Stimulated activated CD8-positive, alpha-beta memory T cell treated with anti-CD3 and anti-CD28 coated beads, Interleukin-7, amount 100 ng/mL, for 48 hours (primary cell): ENCODE results near the gene CCNK.

Source experiments
- DNase-seq, 2 donors: peaks; one replicate each; pipeline ENCODE4 v3.0.0-alpha.2; 2020; ENCODE audit warnings: low read depth in 1 of 2; ENCODE audit errors: extremely low read depth in 1 of 2

Gene CCNK

DNA sequence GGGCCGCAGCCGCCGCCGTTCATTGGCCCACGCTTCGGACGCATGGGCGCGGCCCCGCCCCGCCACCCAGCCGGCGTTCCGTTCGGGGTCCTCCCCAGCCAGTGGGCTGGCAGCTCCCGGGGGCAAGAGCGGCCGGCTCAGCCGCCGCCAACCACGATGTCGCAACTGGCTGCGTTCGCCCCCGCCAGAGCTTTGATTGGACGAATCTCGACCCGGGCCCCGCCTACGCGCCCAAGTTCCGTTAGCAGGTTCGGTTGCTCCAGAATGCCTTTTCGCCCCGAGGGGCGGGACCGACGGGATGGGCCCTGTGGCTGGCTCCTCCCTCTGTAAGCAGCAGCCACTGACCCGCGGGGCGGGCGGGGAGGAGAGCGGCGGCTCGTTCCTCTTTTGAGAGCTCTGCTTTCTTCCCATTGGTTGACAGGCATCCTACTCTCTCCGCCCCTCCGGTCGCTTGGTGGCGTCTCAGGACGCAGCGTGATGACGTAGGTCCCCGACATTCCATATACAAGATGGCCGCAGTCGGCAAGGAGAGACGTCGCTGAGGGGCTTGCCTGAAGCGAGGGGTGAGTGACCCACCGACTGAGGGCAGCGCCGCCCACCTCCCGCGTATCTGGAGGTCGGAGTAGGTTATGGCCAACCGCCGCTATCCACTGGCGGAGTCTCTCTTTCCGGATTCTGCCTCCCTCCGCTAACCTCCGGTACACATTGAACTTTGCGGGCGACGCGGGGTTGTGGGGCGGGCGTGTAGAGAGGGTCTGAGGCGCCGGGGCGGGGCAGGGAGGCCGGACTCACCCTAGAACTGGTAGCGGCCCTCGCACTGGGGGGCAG is at the start of gene CCNK:
Gene CCNK, plus strand, starts transcription at position 493 of the 828 bp plus-strand sequence. CDS start 11,269 bp downstream, outside the sequence.
- peak; percentile 100 for DNase-seq

DNA sequence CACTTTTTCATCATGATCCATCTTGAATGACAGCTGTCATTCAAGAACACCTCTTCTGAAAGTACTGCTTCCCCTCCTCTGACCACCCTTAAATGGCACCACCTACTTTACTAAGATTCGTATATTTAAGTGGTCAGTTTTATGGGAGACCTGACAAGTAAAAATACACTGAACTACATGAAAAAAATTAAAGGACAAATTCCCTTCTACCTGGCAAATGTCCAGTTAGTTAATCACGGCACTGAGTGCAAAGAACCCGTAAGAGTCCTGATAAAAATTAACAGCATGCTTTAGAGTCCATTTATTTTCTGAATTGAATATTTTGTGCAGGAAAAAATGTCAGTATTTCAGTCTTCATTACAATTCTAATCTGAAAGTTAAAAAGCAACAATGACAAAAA is 49.2 kb upstream of the CCNK start:
- no peak for DNase-seq

- DNase-seq: no peak
These were observed 48.7 kb upstream of the CCNK start for GRCh38 chr14:99432485-99432884.

- no peak for DNase-seq
These were observed 45.9 kb upstream of the CCNK start for GRCh38 chr14:99435327-99435726.

- no peak for DNase-seq
These were observed 44.7 kb upstream of the CCNK start for GRCh38 chr14:99436247-99437180.

GRCh38 chr14:99437706-99438105 is 43.5 kb upstream of the CCNK start:
- DNase-seq: no peak

GRCh38 chr14:99440278-99440677 is 40.9 kb upstream of the CCNK start:
- no peak for DNase-seq

- DNase-seq: no peak
These were observed 39.9 kb upstream of the CCNK start for GRCh38 chr14:99441157-99441870.

- DNase-seq: no peak
These were observed 39.3 kb upstream of the CCNK start for GRCh38 chr14:99441918-99442317.

GRCh38 chr14:99445931-99446330 is 35.3 kb upstream of the CCNK start:
- no peak for DNase-seq

DNA sequence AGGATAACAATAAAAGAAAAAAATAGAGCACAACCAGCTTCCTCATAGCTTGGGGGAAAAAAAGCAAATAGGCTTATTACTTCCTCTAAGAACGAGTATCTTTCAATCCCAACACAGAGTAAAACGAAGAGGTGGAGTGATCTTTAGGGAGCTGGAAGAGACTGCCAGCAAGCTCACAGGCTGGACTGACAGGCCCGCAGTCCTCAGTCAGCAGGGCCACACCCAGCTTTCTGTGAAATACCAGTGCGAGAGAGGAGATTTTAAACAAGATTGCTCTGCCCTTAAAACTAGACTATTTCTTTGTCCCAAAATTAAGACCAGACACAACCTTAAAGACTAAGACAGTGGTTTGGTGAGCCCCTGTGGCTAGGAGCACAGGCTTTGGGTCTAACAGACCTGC is 33.5 kb upstream of the CCNK start:
- no peak for DNase-seq

GRCh38 chr14:99450266-99450665 is 30.9 kb upstream of the CCNK start:
- no peak for DNase-seq

DNA sequence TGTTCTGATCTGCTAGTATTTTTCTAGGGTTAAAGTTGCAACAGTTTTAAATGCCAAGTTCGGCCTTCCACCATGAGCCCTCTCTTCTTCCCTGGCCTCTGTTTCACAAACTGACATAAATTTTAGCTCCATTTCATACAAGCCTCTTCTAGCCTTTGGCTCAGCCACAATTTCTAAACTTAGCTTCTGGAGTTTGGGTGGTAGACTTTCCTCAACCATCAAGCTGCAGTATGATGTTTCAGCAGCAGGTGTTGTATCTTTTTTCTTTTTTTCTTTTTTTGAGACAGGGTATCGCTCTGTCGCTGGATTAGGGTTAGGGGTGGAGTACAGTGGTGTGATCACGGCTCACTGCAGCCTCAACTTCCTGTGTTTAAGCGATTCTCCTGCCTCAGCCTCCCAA is 30.0 kb upstream of the CCNK start:
- no peak for DNase-seq

- DNase-seq: no peak
These were observed 28.2 kb upstream of the CCNK start for GRCh38 chr14:99452968-99453367.

DNA sequence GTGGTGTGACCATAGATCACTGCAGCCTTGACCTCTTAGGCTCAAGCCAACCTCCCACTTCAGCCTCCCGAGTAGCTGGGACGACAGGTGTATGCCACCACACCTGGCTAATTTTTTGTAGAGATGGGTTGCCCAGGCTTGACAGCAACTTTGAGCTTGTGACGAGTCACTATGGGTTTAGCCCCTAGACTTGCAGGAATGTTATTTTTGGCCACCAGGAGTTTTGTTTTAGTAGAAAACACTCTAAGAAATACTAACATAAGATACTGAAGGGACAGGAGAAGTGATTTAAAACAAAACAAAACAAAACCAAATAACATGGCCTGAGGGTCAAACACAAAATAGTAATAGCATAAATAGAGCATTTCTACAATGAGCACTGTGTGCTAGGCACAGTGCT is 27.0 kb upstream of the CCNK start:
- no peak for DNase-seq

DNA sequence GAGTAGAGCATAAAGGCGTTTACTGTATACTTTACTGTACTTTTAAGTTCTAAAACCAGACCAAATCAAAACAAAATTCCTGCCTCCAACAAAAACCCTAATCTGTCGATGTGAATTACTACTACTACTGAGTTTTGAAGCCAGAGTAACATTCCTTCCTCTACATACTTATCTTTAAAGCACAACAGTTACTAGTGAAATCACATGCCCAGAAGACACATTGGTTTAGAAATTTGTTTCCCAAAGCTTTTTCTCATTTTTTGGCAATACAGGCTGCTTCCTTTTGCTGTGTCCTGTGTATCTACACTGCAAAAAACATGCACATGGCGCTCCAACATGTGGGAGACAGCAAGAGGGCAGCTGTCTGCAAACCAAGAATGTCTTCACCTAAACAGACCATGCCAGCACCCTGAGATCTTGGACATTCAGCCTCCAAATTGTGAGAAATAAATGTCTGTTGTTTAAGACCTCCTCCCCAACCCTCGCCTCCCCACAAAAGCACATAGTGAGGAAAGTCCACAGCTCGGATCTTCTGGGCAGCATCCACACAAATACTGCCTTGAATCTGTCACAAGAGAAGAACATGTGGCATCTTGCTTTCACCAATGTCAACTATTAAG is 21.6 kb upstream of the CCNK start:
- no peak for DNase-seq

- DNase-seq: no peak
These were observed 20.4 kb upstream of the CCNK start for GRCh38 chr14:99460793-99461192.

DNA sequence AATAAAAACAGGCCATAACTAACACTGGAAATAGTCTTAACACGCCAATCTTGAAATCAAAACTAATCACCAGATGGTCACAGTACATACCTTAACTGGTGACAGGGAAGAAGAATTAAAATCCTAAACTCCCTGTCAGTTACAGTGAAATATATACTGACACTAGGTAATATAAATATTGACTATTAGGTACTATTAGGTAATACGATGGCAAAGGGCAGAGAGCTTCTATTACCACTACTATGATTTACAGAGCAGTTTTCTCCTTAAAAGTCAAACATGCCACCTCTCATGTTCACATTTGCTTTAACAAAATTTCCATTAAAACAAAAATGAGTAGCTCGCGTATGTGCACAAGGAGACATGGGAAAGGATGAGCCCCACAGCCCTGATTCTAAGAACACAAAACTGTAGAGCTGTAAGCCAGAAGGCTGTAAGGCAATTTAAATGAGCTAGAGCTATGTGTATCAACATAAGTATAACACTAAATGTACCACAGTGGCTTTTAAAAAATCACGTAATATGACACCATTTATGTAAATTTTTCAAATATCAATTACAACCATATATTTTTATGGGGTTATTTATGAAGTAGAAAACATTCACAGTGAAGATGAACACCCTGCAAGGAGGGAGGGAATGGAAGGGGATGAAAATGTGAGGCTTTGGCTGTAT is 19.7 kb upstream of the CCNK start:
- DNase-seq: no peak

DNA sequence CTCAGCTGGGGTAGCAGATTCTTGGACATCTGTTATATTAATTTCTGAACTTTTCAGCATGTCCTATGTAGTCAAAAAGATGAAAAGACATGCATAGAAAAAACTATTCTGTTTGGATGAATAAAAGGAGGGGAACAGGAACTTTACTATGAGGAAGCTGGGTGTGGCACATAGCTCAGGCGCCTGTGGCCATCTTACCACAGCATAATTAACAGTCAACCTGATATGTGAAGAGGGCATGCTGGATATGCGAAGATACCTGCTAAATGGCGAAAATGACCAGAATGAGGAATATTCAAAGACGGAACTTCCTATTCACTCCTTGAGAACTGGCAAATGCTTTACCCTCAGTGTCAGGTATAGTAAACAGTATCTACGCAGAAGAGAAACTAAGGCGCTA is 19.0 kb upstream of the CCNK start:
- no peak for DNase-seq

GRCh38 chr14:99463974-99464373 is 17.2 kb upstream of the CCNK start:
- no peak for DNase-seq
